Subcutaneous abdominal adipose tissue (tissue), 5 donors: ENCODE results near the gene APOBEC2.

ENCODE experiments used
- H3K27ac ChIP-seq: one replicate; pipeline ENCODE4 v1.7.0; 2013; ENCODE audit warnings: low read depth, mild to moderate bottlenecking, inconsistent platforms, low read length, moderate library complexity
- H3K27me3 ChIP-seq, 5 donors: one replicate each; pipeline ENCODE4 v1.7.0; 2013; ENCODE audit warnings: low read length in 5 of 5, inconsistent platforms in 1 of 5; ENCODE audit not compliant: control insufficient read depth in 5 of 5, insufficient read depth in 4 of 5
- H3K36me3 ChIP-seq, 5 donors: one replicate each; pipeline ENCODE4 v1.7.0; 2013; ENCODE audit warnings: low read length in 5 of 5; ENCODE audit not compliant: control insufficient read depth in 5 of 5, insufficient read depth in 5 of 5
- H3K4me1 ChIP-seq, 5 donors: one replicate each; pipeline ENCODE4 v1.7.0; 2013; ENCODE audit warnings: low read length in 5 of 5, mild to moderate bottlenecking in 3 of 5, moderate library complexity in 1 of 5; ENCODE audit not compliant: control insufficient read depth in 5 of 5, insufficient read depth in 5 of 5
- H3K4me3 ChIP-seq, 5 donors: one replicate each; pipeline ENCODE4 v1.7.0; 2013; ENCODE audit warnings: low read length in 5 of 5, low read depth in 1 of 5
- H3K9ac ChIP-seq, 5 donors: one replicate each; pipeline ENCODE4 v1.7.0; 2013; ENCODE audit warnings: low read length in 5 of 5, mild to moderate bottlenecking in 4 of 5, moderate library complexity in 3 of 5
- H3K9me3 ChIP-seq, 5 donors: one replicate each; pipeline ENCODE4 v1.7.0; 2013; ENCODE audit warnings: low read length in 5 of 5; ENCODE audit not compliant: control insufficient read depth in 5 of 5
- donor health status: healthy.
- donor health status: healthy.
- donor health status: healthy.
- donor health status: healthy.
- donor health status: healthy.

Gene APOBEC2

DNA sequence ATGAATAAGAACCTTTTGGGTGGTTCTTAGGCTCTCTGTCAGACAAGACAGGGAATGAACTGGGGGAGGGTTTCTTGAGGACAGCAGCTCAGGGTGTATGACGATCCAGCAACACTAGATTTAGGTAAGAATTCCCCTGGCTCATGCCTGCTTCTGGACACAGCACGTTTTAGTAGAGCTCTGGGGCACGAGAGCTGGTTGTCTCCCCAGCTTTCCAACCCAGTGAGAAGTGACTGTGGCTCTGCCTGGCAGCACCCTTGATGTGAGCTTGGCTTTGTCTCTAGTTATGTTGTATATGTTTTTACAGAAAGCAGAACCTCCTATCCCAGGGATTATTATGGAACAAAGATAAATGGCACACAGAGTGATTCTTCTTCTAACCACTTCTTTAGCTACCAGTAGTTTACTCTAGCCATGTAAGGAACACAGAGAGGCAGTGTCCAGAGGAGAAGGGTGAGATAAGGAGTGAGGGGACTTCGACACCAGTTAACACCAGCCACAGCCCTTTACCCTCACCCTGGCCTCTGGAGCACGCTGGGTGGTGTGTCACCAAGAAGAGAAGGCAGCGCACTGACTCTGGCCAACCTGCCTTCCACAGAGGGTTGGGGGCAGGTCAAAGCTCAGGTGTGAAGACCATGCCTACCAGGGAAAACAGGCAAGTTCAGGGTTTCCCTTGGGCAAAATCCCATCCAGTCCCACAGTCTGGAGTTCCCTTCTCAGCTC, 3.9 kb downstream of the APOBEC2 start:
- peaks cover 0 to 11% (median 0%) of the 10 kb centered on the region in 5 donors for H3K4me1 ChIP-seq
- H3K4me3 ChIP-seq: no peak overlapping the region
- no peak overlapping the region for H3K9ac ChIP-seq
- peaks cover under 1 to 15% (median 6%) of the 10 kb centered on the region in 5 donors for H3K36me3 ChIP-seq
- no peaks in the 10 kb centered on the region for H3K9me3 ChIP-seq
- H3K27ac ChIP-seq: no peak overlapping the region
- H3K27me3 ChIP-seq: no peaks in the 10 kb centered on the region

GRCh38 chr6:41058783-41059181, 5.8 kb downstream of the APOBEC2 start:
- H3K27me3 ChIP-seq: no peaks in the 10 kb centered on the region
- peaks cover 5 to 20% (median 13%) of the 10 kb centered on the region in 5 donors for H3K36me3 ChIP-seq
- H3K4me1 ChIP-seq: peaks cover 0 to 5% (median 0%) of the 10 kb centered on the region in 5 donors
- H3K9ac ChIP-seq: no peak overlapping the region
- no peak overlapping the region for H3K27ac ChIP-seq
- no peak overlapping the region for H3K4me3 ChIP-seq
- no peaks in the 10 kb centered on the region for H3K9me3 ChIP-seq

DNA sequence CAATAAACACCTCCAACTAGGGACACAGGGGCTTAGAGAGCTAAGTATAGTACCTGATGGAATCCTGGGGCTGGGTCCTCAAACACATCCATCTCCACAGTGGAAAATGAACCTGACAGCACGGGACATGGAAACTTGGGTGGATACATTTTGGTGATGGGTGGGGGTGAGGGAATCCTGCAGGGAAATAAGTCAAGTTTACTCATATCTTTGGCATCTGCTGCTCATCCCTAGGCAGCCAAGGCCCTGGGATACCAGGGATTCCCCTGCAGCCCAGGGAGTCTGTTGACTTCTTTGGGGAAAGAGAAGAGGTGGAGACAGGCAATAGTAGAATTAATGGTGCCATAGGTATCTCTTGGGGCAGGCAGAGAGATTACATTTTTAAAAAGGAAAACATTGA, 6.6 kb downstream of the APOBEC2 start:
- H3K9ac ChIP-seq: no peak overlapping the region
- H3K4me3 ChIP-seq: no peak overlapping the region
- no peak overlapping the region for H3K27ac ChIP-seq
- H3K36me3 ChIP-seq: peaks cover 10 to 28% (median 13%) of the 10 kb centered on the region in 5 donors
- peaks cover 0 to 5% (median 0%) of the 10 kb centered on the region in 5 donors for H3K4me1 ChIP-seq
- H3K9me3 ChIP-seq: no peaks in the 10 kb centered on the region
- H3K27me3 ChIP-seq: no peaks in the 10 kb centered on the region

DNA sequence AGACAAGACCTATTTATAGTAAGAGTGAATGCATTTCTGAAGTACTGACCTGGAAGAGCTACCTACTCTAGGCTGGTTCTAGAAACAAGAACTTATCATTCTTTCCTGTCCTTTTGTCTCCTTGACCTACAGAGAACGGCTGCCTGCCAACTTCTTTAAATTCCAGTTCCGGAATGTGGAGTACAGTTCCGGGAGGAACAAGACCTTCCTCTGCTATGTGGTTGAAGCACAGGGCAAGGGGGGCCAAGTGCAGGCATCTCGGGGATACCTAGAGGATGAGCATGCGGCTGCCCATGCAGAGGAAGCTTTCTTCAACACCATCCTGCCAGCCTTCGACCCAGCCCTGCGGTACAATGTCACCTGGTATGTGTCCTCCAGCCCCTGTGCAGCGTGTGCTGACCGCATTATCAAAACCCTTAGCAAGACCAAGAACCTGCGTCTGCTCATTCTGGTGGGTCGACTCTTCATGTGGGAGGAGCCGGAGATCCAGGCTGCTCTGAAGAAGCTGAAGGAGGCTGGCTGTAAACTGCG, 8.3 kb downstream of the APOBEC2 start:
- peaks cover 16 to 34% (median 24%) of the 10 kb centered on the region in 5 donors for H3K36me3 ChIP-seq
- H3K9ac ChIP-seq: no peak overlapping the region
- no peaks in the 10 kb centered on the region for H3K9me3 ChIP-seq
- H3K4me1 ChIP-seq: peaks cover 0 to 5% (median 0%) of the 10 kb centered on the region in 5 donors
- no peaks in the 10 kb centered on the region for H3K27me3 ChIP-seq
- H3K4me3 ChIP-seq: no peak overlapping the region
- no peak overlapping the region for H3K27ac ChIP-seq

DNA sequence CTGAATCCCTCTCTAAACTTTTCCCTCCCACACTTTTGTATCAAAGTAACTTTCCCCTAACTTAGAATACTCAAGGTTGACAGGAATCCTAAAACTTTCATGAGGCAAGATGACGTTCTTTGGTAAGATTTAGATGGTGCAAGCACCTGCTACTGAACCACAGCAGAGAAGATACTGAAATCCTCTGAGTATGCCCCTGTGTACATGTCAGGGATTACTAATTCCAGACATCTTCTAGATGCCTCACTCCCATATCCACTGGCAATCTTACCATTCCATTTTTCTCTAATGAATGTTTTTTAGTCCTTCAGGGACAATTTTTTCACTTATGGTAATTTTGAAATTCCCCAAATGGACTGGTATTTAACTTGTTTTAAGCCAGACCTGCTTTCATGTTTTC, 9.1 kb downstream of the APOBEC2 start:
- Histone ChIP-seq H3K4me3 (no peak overlapping the region), H3K9me3 (no peaks in the 10 kb centered on the region), H3K4me1 (peaks cover 0 to 5% (median 0%) of the 10 kb centered on the region in 5 donors), H3K27ac (no peak overlapping the region), H3K27me3 (no peaks in the 10 kb centered on the region), H3K36me3 (peaks cover 16 to 31% (median 24%) of the 10 kb centered on the region in 5 donors), H3K9ac (no peak overlapping the region)

- no peaks in the 10 kb centered on the region for H3K9me3 ChIP-seq
- no peaks in the 10 kb centered on the region for H3K27me3 ChIP-seq
- H3K9ac ChIP-seq: no peak overlapping the region
- H3K4me3 ChIP-seq: no peak overlapping the region
- H3K27ac ChIP-seq: no peak overlapping the region
- peaks cover 0 to 5% (median 0%) of the 10 kb centered on the region in 5 donors for H3K4me1 ChIP-seq
- H3K36me3 ChIP-seq: peaks cover 21 to 39% (median 35%) of the 10 kb centered on the region in 5 donors
Measured at GRCh38 chr6:41063884-41064285, 10.9 kb downstream of the APOBEC2 start.

- peaks cover 0 to 5% (median 0%) of the 10 kb centered on the region in 5 donors for H3K4me1 ChIP-seq
- no peak overlapping the region for H3K4me3 ChIP-seq
- H3K9me3 ChIP-seq: no peaks in the 10 kb centered on the region
- H3K9ac ChIP-seq: no peak overlapping the region
- no peak overlapping the region for H3K27ac ChIP-seq
- peaks cover 22 to 45% (median 39%) of the 10 kb centered on the region in 5 donors for H3K36me3 ChIP-seq
- H3K27me3 ChIP-seq: no peaks in the 10 kb centered on the region
Measured at GRCh38 chr6:41064841-41065240, 11.8 kb downstream of the APOBEC2 start.

- Histone ChIP-seq H3K4me3 (no peak overlapping the region), H3K27me3 (no peaks in the 10 kb centered on the region), H3K9ac (no peak overlapping the region), H3K9me3 (no peaks in the 10 kb centered on the region), H3K4me1 (peaks cover 0 to 6% (median 2%) of the 10 kb centered on the region in 5 donors), H3K27ac (no peak overlapping the region), H3K36me3 (peaks cover 22 to 45% (median 39%) of the 10 kb centered on the region in 5 donors)
Measured at GRCh38 chr6:41065550-41066026, 12.6 kb downstream of the APOBEC2 start.

DNA sequence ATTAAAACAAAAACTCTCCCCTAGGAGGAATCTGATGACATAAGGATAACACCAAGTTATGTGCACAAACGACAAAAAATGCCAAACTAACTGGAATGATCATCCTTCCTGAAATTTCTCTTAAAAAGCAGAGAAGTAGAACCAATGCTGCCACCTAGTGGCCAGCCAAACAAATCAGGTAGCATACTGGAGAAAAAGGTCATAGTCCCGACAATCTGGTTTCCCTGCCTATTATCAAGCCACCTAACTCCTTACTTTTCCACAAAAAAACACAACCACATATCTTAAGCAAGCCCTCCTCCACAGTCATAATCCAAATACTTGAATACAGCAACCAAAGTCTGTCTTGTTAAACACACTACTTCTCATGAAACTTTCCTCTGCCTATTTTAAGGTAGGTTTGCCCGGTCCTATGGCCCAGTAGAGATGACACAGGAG, 13.9 kb downstream of the APOBEC2 start:
- no peaks in the 10 kb centered on the region for H3K9me3 ChIP-seq
- peaks cover 17 to 39% (median 33%) of the 10 kb centered on the region in 5 donors for H3K36me3 ChIP-seq
- H3K4me3 ChIP-seq: no peak overlapping the region
- peaks cover 0 to 9% (median 9%) of the 10 kb centered on the region in 5 donors for H3K4me1 ChIP-seq
- H3K27me3 ChIP-seq: no peaks in the 10 kb centered on the region
- H3K9ac ChIP-seq: no peak overlapping the region
- H3K27ac ChIP-seq: no peak overlapping the region

- Histone ChIP-seq H3K27ac (peak overlapping the region; percentile 100), H3K36me3 (peaks cover 6 to 16% (median 14%) of the 10 kb centered on the region in 5 donors), H3K9ac (peak overlapping the region; percentile 96 to 100 (median 97)), H3K4me1 (peaks cover 6 to 31% (median 20%) of the 10 kb centered on the region in 5 donors), H3K27me3 (no peaks in the 10 kb centered on the region), H3K4me3 (peak overlapping the region; percentile 83 to 94 (median 89)), H3K9me3 (no peaks in the 10 kb centered on the region)
Measured at GRCh38 chr6:41071501-41071922, 18.5 kb downstream of the APOBEC2 start.
